Ascending aorta (tissue), 2 donors: Measurements from ENCODE around the gene NEDD1. TPM values are rescaled to one million over a fixed set of nuclear protein-coding genes. Genes with fewer than 3 reads are reported as not detected.

Source experiments
- DNase-seq, 2 donors: peaks; one replicate each; pipeline ENCODE4 v3.0.0-alpha.2; 2019; ENCODE audit warnings: low spot score in 2 of 2
- H3K27ac ChIP-seq, 2 donors: fragments of 200-600 bp; sonication (generic); one replicate each; pipeline ENCODE4 v1.5.1; 2016 to 2017; ENCODE audit warnings: mild to moderate bottlenecking in 1 of 2
- H3K27me3 ChIP-seq: fragments of 200-600 bp; sonication (generic); one replicate; pipeline ENCODE4 v1.5.1; 2017
- H3K36me3 ChIP-seq, 2 donors: fragments of 200-600 bp; sonication (generic); one replicate each; pipeline ENCODE4 v1.5.1; 2016
- H3K4me1 ChIP-seq, 2 donors: fragments of 200-600 bp; sonication (generic); one replicate each; pipeline ENCODE4 v1.5.1; 2016 to 2017; ENCODE audit warnings: mild to moderate bottlenecking in 1 of 2
- H3K4me3 ChIP-seq, 2 donors: fragments of 200-600 bp; sonication (generic); one replicate each; pipeline ENCODE4 v1.5.1; 2016 to 2017; ENCODE audit warnings: mild to moderate bottlenecking in 1 of 2
- H3K9me3 ChIP-seq, 2 donors: fragments of 200-600 bp; sonication (generic); one replicate each; pipeline ENCODE4 v1.5.1; 2016
- CTCF ChIP-seq, 3 experiments: fragments of 200-600 bp in 2 of 3; fragments of 450-650 bp in 1 of 3; sonication (generic) in 2 of 3; IDR thresholded peaks; one replicate each; pipeline ENCODE4 v1.5.1; 2016 to 2019; ENCODE audit warnings: antibody characterized with exemption in 3 of 3, mild to moderate bottlenecking in 1 of 3, moderate library complexity in 1 of 3
- intact Hi-C: fragments of 100-400 bp; cut with DNase I; formaldehyde crosslinking; loops from one replicate; pipeline ENCODE4 v1.15.1; 2023
- total RNA-seq: library from RNA; depleted of rRNA; stranded (reverse); fragments of >200 nt; gene quantifications from one replicate; pipeline ENCODE4 v1.1.0, GENCODE V29; 2016

The NEDD1 gene
- total RNA-seq, 1 donor from 2014 or later: 31.1 TPM

GRCh38 chr12:96878704-96879103, 28.4 kb upstream of the NEDD1 start:
- intact Hi-C loops: no loop called here
- TF ChIP-seq CTCF (IDR thresholded peaks at IDR 0.05): no peak
- no peak for DNase-seq
- Histone ChIP-seq H3K4me3 (no peak overlapping the region), H3K4me1 (no peaks in the 10 kb centered on the region), H3K9me3 (no peaks in the 10 kb centered on the region), H3K27me3 (no peaks in the 10 kb centered on the region), H3K27ac (no peak overlapping the region), H3K36me3 (no peaks in the 10 kb centered on the region)

- DNase-seq: no peak
- Histone ChIP-seq H3K4me1 (no peaks in the 10 kb centered on the region), H3K27ac (no peak overlapping the region), H3K9me3 (no peaks in the 10 kb centered on the region), H3K36me3 (no peaks in the 10 kb centered on the region), H3K27me3 (no peaks in the 10 kb centered on the region), H3K4me3 (no peak overlapping the region)
- intact Hi-C loops: no loop called here
- no peak for TF ChIP-seq CTCF (IDR thresholded peaks at IDR 0.05)
Measured at GRCh38 chr12:96879301-96879700, 27.8 kb upstream of the NEDD1 start.

GRCh38 chr12:96880220-96880619, 26.8 kb upstream of the NEDD1 start:
- no peaks in the 10 kb centered on the region for H3K36me3 ChIP-seq
- no peaks in the 10 kb centered on the region for H3K27me3 ChIP-seq
- no peak overlapping the region for H3K27ac ChIP-seq
- no peak for TF ChIP-seq CTCF (IDR thresholded peaks at IDR 0.05)
- no peak overlapping the region for H3K4me3 ChIP-seq
- no peaks in the 10 kb centered on the region for H3K9me3 ChIP-seq
- intact Hi-C loops: no loop called here
- DNase-seq: no peak
- no peaks in the 10 kb centered on the region for H3K4me1 ChIP-seq

- Histone ChIP-seq H3K27me3 (no peaks in the 10 kb centered on the region), H3K36me3 (no peaks in the 10 kb centered on the region), H3K4me1 (no peaks in the 10 kb centered on the region), H3K27ac (no peak overlapping the region), H3K4me3 (no peak overlapping the region), H3K9me3 (no peaks in the 10 kb centered on the region)
- intact Hi-C loops: no loop called here
- no peak for DNase-seq
- no peak for TF ChIP-seq CTCF (IDR thresholded peaks at IDR 0.05)
Measured at GRCh38 chr12:96881608-96882007, 25.4 kb upstream of the NEDD1 start.

GRCh38 chr12:96882862-96883261, 24.2 kb upstream of the NEDD1 start:
- no peak for TF ChIP-seq CTCF (IDR thresholded peaks at IDR 0.05)
- intact Hi-C loops: no loop called here
- H3K27ac ChIP-seq: no peak overlapping the region
- H3K9me3 ChIP-seq: no peaks in the 10 kb centered on the region
- no peaks in the 10 kb centered on the region for H3K27me3 ChIP-seq
- no peak overlapping the region for H3K4me3 ChIP-seq
- DNase-seq: no peak
- H3K4me1 ChIP-seq: no peaks in the 10 kb centered on the region
- no peaks in the 10 kb centered on the region for H3K36me3 ChIP-seq

- Histone ChIP-seq H3K9me3 (no peaks in the 10 kb centered on the region), H3K27ac (no peak overlapping the region), H3K4me1 (no peaks in the 10 kb centered on the region), H3K4me3 (no peak overlapping the region), H3K36me3 (no peaks in the 10 kb centered on the region), H3K27me3 (no peaks in the 10 kb centered on the region)
- DNase-seq: no peak
- intact Hi-C loops: no loop called here
- no peak for TF ChIP-seq CTCF (IDR thresholded peaks at IDR 0.05)
Measured at GRCh38 chr12:96883571-96883970, 23.5 kb upstream of the NEDD1 start.
